GM19035 (cell line): Measurements from ENCODE around the gene EXOC5.

Source experiments
- ATAC-seq: cut with Tn5 transposase; IDR thresholded peaks from one replicate; pipeline ENCODE4 v1.9.1; 2021; ENCODE audit not compliant: unreplicated experiment

EXOC5 gene

DNA sequence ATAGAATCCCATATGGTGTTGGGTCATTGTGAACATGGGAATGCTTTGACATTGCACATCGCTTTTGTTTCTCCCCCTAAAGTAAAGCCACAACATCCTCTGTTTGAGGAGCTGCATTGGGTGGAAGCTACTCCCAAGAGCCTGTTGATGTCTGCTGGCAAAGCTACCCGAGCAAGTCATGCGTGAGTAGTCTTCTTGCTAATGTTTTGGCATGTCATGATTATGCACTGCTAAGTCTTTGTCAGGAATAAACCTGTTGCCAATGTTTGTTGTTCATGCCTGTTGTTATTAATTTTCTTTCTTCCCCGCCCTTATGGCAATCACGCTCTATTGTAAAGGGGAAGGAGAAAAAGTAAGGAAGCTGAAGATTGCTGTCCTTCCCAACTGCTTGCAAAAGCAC lies 97.3 kb downstream of the EXOC5 start:
- no peak for ATAC-seq

DNA sequence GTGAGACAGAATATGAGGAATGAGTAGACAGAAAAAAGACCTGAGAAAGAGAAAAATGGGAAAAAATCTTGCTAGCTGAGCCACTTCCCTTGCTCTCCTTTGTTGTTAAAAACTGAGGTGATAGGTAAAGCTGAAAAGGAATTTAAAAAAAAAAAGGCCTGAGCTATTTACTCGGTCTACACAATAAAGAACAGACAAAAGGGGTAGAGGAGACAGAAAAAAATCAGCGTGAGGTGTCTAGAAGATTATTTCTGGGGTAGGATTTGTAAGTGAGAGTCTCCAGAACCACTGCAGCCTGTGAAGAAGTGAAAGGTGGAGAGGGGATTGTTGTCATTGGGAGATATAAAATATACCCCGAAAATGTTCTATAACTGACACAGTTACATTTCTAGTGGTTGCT lies 98.8 kb downstream of the EXOC5 start:
- ATAC-seq: no peak

DNA sequence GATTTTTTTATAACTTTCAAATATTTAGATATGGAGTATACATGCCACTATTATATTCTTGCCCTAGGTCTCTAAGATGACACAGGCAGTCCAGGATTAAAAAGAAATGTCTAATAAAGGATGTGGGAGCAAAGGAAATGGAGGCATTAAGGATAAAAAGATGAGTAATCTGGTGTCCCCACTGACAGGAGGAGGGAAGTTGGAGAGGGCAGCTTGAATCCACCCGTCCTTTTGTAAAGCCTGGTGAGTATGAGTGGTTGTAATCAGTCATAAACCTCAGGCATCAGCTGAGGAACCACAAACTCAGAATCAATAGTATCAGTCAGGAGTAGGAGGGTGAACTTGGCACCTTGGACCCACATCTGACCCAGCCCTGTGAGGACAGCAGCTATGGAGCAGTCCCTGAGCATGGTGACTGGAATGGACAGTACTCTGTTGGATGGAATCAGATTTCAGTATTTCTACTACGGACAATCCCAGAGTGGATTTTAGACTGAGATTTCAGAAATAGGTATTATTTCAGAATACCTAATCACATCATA lies 100.5 kb downstream of the EXOC5 start:
- ATAC-seq: no peak

DNA sequence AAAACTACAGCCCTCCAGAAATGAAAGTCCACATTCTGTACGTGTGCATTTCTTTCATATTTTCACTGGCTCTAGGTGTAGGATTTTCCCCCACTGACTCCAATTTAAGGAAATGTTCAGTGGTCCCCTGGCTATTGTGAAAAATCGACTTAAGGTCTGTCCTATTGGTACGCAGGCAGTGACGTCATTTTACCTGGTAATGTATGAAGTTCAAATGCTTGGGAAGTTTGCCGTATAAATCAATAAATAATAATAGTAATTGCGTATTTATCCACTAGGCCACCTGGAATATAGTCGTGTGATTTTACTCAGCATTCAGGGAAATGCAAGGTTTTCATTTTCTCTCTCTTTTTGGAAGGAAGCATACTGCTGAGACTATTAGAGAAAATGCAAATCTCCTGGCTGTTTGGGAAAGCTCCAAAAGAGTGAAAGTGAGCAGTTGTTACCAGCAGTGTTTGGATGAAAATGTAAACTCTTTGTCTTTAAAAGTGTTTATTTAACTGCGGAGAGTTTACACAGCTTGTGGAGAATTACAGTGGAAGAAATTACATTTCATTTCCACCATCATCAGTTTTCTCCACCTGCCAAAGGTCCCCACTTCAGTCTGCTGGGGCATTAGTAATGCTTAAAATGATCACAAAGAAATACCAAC lies 107.0 kb downstream of the EXOC5 start:
- ATAC-seq: no peak

DNA sequence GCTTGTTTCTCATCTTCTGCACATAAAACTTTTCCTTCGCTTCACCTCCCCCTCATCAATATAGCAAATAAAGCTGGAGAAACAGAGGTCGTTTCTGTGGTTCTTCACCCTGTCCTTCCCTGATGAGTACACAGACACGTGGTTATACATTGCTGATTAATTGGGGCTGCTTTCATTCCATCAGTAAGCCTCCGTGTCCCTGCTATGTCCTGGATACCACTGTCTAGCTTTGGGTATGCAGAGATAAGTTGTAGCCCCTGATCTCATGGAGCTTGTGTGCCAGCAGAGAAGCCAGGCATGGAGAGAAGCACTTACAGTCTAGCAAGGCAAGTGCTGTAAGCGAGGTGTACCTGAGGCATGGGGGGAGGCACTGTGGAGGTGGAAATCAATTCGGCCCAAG lies 108.4 kb downstream of the EXOC5 start:
- no peak for ATAC-seq

- no peak for ATAC-seq
Measured at GRCh38 chr14:57153286-57153685, 115.4 kb downstream of the EXOC5 start.
